H9 (cell line): ENCODE data around the gene UPK1A. TPM values are rescaled to one million over a fixed set of nuclear protein-coding genes. Genes with fewer than 3 reads are reported as not detected.

Experiments used
- DNase-seq: peaks from one replicate; pipeline ENCODE4 v3.0.0-alpha.2; 2017
- H2AFZ ChIP-seq: one replicate; pipeline ENCODE4 v1.6.1; 2013; ENCODE audit warnings: mild to moderate bottlenecking, low read length, control low read depth, moderate library complexity
- H2AK5ac ChIP-seq: 2 replicates; pipeline ENCODE4 v1.6.1; 2013; ENCODE audit warnings: low read length, control low read depth, mixed read lengths; ENCODE audit not compliant: insufficient read length
- H2BK120ac ChIP-seq: one replicate; pipeline ENCODE4 v1.6.1; 2013; ENCODE audit warnings: low read depth, mild to moderate bottlenecking, low read length, control low read depth, inconsistent platforms; ENCODE audit not compliant: poor library complexity, severe bottlenecking
- H2BK12ac ChIP-seq: 2 replicates; pipeline ENCODE4 v1.6.1; 2013; ENCODE audit warnings: low read length, control low read depth, mixed read lengths, low read depth; ENCODE audit not compliant: insufficient read length
- H2BK15ac ChIP-seq: 2 replicates; pipeline ENCODE4 v1.6.1; 2013; ENCODE audit warnings: low read depth, low read length, control low read depth
- H2BK20ac ChIP-seq: one replicate; pipeline ENCODE4 v1.6.1; 2013; ENCODE audit warnings: low read depth, mild to moderate bottlenecking, low read length, control low read depth, inconsistent platforms; ENCODE audit not compliant: poor library complexity, severe bottlenecking
- H2BK5ac ChIP-seq: 2 replicates; pipeline ENCODE4 v1.6.1; 2013; ENCODE audit warnings: low read length, control low read depth, mixed read lengths; ENCODE audit not compliant: insufficient read length
- H3K14ac ChIP-seq: 2 replicates; pipeline ENCODE4 v1.6.1; 2013; ENCODE audit warnings: low read length, control low read depth; ENCODE audit not compliant: insufficient read depth
- H3K18ac ChIP-seq: 2 replicates; pipeline ENCODE4 v1.6.1; 2013; ENCODE audit warnings: low read depth, mild to moderate bottlenecking, mixed read lengths, low read length, control low read depth; ENCODE audit not compliant: insufficient read length
- H3K23ac ChIP-seq: 2 replicates; pipeline ENCODE4 v1.6.1; 2013; ENCODE audit warnings: low read length, control low read depth, mixed read lengths, low read depth; ENCODE audit not compliant: insufficient read length
- H3K23me2 ChIP-seq: 2 replicates; pipeline ENCODE4 v1.6.1; 2013; ENCODE audit warnings: low read depth, mild to moderate bottlenecking, mixed read lengths, low read length, control low read depth; ENCODE audit not compliant: insufficient read length, poor library complexity, severe bottlenecking
- H3K27ac ChIP-seq: 2 replicates; pipeline ENCODE4 v1.5.1; 2013; ENCODE audit warnings: low read length, control low read depth, mixed read lengths, low read depth; ENCODE audit not compliant: insufficient read length
- H3K27me3 ChIP-seq: 2 replicates; pipeline ENCODE4 v1.6.1; 2013; ENCODE audit warnings: low read length, control low read depth, inconsistent platforms; ENCODE audit not compliant: insufficient read depth
- H3K4ac ChIP-seq: 2 replicates; pipeline ENCODE4 v1.6.1; 2013; ENCODE audit warnings: low read depth, mild to moderate bottlenecking, control low read depth, inconsistent platforms, low read length, moderate library complexity
- H3K4me1 ChIP-seq: 2 replicates; pipeline ENCODE4 v1.6.1; 2013; ENCODE audit warnings: low read length, control low read depth, inconsistent platforms; ENCODE audit not compliant: insufficient read depth
- H3K4me2 ChIP-seq: 2 replicates; pipeline ENCODE4 v1.6.1; 2013; ENCODE audit warnings: low read length, control low read depth, mixed read lengths; ENCODE audit not compliant: insufficient read length, insufficient read depth
- H3K56ac ChIP-seq: 2 replicates; pipeline ENCODE4 v1.6.1; 2013; ENCODE audit warnings: low read depth, mild to moderate bottlenecking, mixed read lengths, low read length, control low read depth; ENCODE audit not compliant: insufficient read length
- H3K79me1 ChIP-seq: 2 replicates; pipeline ENCODE4 v1.6.1; 2013; ENCODE audit warnings: low read depth, mild to moderate bottlenecking, moderate library complexity, low read length, control low read depth, inconsistent platforms; ENCODE audit not compliant: insufficient read depth, poor library complexity, severe bottlenecking
- H3K79me2 ChIP-seq: 2 replicates; pipeline ENCODE4 v1.6.1; 2013; ENCODE audit warnings: low read length, control low read depth, inconsistent platforms; ENCODE audit not compliant: insufficient read depth
- H3K9ac ChIP-seq: 2 replicates; pipeline ENCODE4 v1.6.1; 2013; ENCODE audit warnings: low read length, control low read depth, mixed read lengths; ENCODE audit not compliant: insufficient read length; ENCODE audit errors: extremely low read depth
- H3K9me3 ChIP-seq: one replicate; pipeline ENCODE4 v1.6.1; 2013; ENCODE audit warnings: low read depth, low read length, inconsistent platforms; ENCODE audit not compliant: control insufficient read depth
- H3T11ph ChIP-seq: one replicate; pipeline ENCODE4 v1.6.1; 2013; ENCODE audit warnings: mild to moderate bottlenecking, low read length, control low read depth, inconsistent platforms
- H4K20me1 ChIP-seq: one replicate; pipeline ENCODE4 v1.6.1; 2013; ENCODE audit not compliant: control insufficient read depth, insufficient read length, insufficient read depth
- H4K5ac ChIP-seq: 2 replicates; pipeline ENCODE4 v1.6.1; 2013; ENCODE audit warnings: low read depth, mild to moderate bottlenecking, mixed read lengths, low read length, control low read depth; ENCODE audit not compliant: insufficient read length
- H4K8ac ChIP-seq: replicated peaks from 2 replicates; pipeline ENCODE4 v1.6.1; 2013; ENCODE audit warnings: low read length, control low read depth, mixed read lengths, low read depth; ENCODE audit not compliant: insufficient read length
- H4K91ac ChIP-seq: 2 replicates; pipeline ENCODE4 v1.6.1; 2013; ENCODE audit warnings: low read depth, mild to moderate bottlenecking, moderate library complexity, mixed read lengths, low read length, control low read depth; ENCODE audit not compliant: insufficient read length
- H3K27ac Mint-ChIP-seq, 3 experiments: 2 replicates in 2 of 3; 3 replicates in 1 of 3; pipeline ENCODE4 v1.8.0; 2020 to 2021; ENCODE audit warnings: mixed read lengths in 3 of 3, mild to moderate bottlenecking in 1 of 3, moderate library complexity in 1 of 3
- H3K27me3 Mint-ChIP-seq: 2 replicates; pipeline ENCODE4 v1.8.0; 2021; ENCODE audit warnings: low read depth, mild to moderate bottlenecking, moderate library complexity, mixed read lengths
- H3K36me3 Mint-ChIP-seq, 3 experiments: 2 replicates in 2 of 3; 3 replicates in 1 of 3; pipeline ENCODE4 v1.8.0; 2020 to 2021; ENCODE audit warnings: low read depth in 3 of 3, mixed read lengths in 3 of 3; ENCODE audit not compliant: insufficient read depth in 1 of 3
- H3K4me1 Mint-ChIP-seq, 2 experiments: 2 replicates each; pipeline ENCODE4 v1.8.0; 2020; ENCODE audit warnings: mixed read lengths in 2 of 2
- H3K4me3 Mint-ChIP-seq, 2 experiments: 2 replicates in 1 of 2; 3 replicates in 1 of 2; pipeline ENCODE4 v1.8.0; 2020 to 2021; ENCODE audit warnings: mild to moderate bottlenecking in 2 of 2, mixed read lengths in 2 of 2, moderate library complexity in 1 of 2
- H3K9me3 Mint-ChIP-seq, 2 experiments: 2 replicates in 1 of 2; 3 replicates in 1 of 2; pipeline ENCODE4 v1.8.0; 2020; ENCODE audit warnings: mild to moderate bottlenecking in 2 of 2, mixed read lengths in 2 of 2, moderate library complexity in 1 of 2
- CTCF ChIP-seq: fragments of 200-600 bp; sonication (generic); conservative IDR thresholded peaks from 3 replicates; pipeline ENCODE4 v1.8.0; 2021; ENCODE audit warnings: antibody characterized with exemption, mild to moderate bottlenecking
- WGBS: extraction: QIAGEN DNeasy Blood & Tissue Kit; methylation state at CpG from one replicate; pipeline ENCODE4 v1.1.7; 2013; ENCODE audit warnings: missing lambda C conversion rate, low lambda C conversion rate, mixed read lengths; ENCODE audit not compliant: insufficient read length; ENCODE audit errors: extremely low coverage; 5-methylcytosine and 5-hydroxymethylcytosine counted together
- total RNA-seq: library from RNA; stranded (reverse); gene quantifications from 2 replicates; pipeline ENCODE4 v1.2.1, GENCODE V29; 2021

The UPK1A gene
- total RNA-seq, 1 experiment from 2014 or later = 4.3 TPM

DNA sequence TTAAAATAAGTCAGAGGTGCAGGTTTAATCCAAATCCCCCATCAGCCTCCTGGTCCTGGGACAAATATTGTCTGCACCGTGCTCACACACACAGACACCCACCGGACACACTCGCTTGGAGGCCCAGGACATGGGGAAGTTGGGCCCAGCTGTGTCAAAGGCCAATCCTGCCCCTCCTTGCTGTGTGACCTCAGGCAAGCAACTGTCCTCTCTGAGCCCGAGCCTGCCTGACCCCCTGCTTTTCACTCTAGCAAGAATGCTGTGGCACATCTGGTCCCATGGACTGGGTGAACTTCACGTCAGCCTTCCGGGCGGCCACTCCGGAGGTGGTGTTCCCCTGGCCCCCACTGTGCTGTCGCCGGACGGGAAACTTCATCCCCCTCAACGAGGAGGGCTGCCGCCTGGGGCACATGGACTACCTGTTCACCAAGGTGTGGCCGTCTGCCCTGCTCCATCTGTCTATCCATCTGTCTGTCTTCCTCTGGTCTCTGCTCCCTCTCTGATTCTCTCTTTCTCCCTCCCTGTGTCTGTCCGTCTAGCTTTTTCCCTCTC lies 9.3 kb downstream of the UPK1A start:
- H3K9me3 ChIP-seq = no peaks in the 10 kb centered on the region
- H3K27me3 ChIP-seq = no peaks in the 10 kb centered on the region
- H3K4me1 Mint-ChIP-seq = peaks cover 0 to 2% of the 10 kb centered on the region in 2 experiments; a peak in 3 of 4 replicates
- WGBS = no CpG with 5 or more reads among the region's 15 CpGs
- H3K36me3 Mint-ChIP-seq = no peaks in the 10 kb centered on the region
- no peaks in the 10 kb centered on the region for H3K9me3 Mint-ChIP-seq
- H3K79me1 ChIP-seq = no peaks in the 10 kb centered on the region
- no peak overlapping the region for H2AK5ac ChIP-seq
- no peak overlapping the region for H3K56ac ChIP-seq
- H4K8ac ChIP-seq = no peak overlapping the region
- no peaks in the 10 kb centered on the region for H4K20me1 ChIP-seq
- no peak overlapping the region for H2BK12ac ChIP-seq
- H2BK15ac ChIP-seq = no peak overlapping the region
- no peak overlapping the region for H3K27ac ChIP-seq
- no peak overlapping the region for H3K9ac ChIP-seq
- no peaks in the 10 kb centered on the region for H3K4me1 ChIP-seq
- H3K4me2 ChIP-seq = no peak overlapping the region
- no peak overlapping the region for H3K18ac ChIP-seq
- no peak overlapping the region for H3K4me3 Mint-ChIP-seq
- H2BK20ac ChIP-seq = no peak overlapping the region
- H2AFZ ChIP-seq = no peak overlapping the region
- peaks cover 27% of the 10 kb centered on the region for H3K27me3 Mint-ChIP-seq
- no peaks in the 10 kb centered on the region for H3K79me2 ChIP-seq
- no peak overlapping the region for H3K4ac ChIP-seq
- H3K23ac ChIP-seq = no peak overlapping the region
- H4K5ac ChIP-seq = no peak overlapping the region
- H2BK120ac ChIP-seq = no peak overlapping the region
- H3K14ac ChIP-seq = no peak overlapping the region
- TF ChIP-seq CTCF = no peak
- H3T11ph ChIP-seq = no peak overlapping the region
- DNase-seq = no peak
- no peak overlapping the region for H2BK5ac ChIP-seq
- no peak overlapping the region for H4K91ac ChIP-seq
- H3K27ac Mint-ChIP-seq = no peak overlapping the region
- H3K23me2 ChIP-seq = peaks cover 11% of the 10 kb centered on the region
